GM13977 (cell line): ENCODE measurements around the gene DNMT3B.

Experiments
- DNase-seq: peaks from one replicate; pipeline ENCODE4 v3.0.0; 2012; ENCODE audit warnings: low spot score
- CTCF ChIP-seq: IDR thresholded peaks from 2 replicates; pipeline ENCODE4 v1.5.1; 2012; ENCODE audit warnings: mild to moderate bottlenecking, control low read depth; ENCODE audit not compliant: insufficient read depth; ENCODE audit errors: extremely low read depth, missing control alignments
- in situ Hi-C: fragments of 300-500 bp; cut with MboI; formaldehyde crosslinking; loops from one replicate; pipeline ENCODE4 v1.12.0; 2022; ENCODE audit warnings: low sequenced_read_pairs, low pct_unique_long_range_greater_than_20kb, mixed read lengths, inconsistent platforms; ENCODE audit not compliant: unreplicated experiment

The DNMT3B gene

GRCh38 chr20:32831982-32832381 is 69.8 kb downstream of the DNMT3B start:
- TF ChIP-seq CTCF, result no peak
- in situ Hi-C loops, result no loop called here
- no peak for DNase-seq

GRCh38 chr20:32832664-32833063 is 70.5 kb downstream of the DNMT3B start:
- DNase-seq, result no peak
- TF ChIP-seq CTCF, result no peak
- in situ Hi-C loops, result no loop called here

- TF ChIP-seq CTCF, result no peak
- in situ Hi-C loops, result no loop called here
- no peak for DNase-seq
Observed at GRCh38 chr20:32834972-32835371, 72.8 kb downstream of the DNMT3B start.

- no peak for TF ChIP-seq CTCF
- in situ Hi-C loops, result no loop called here
- DNase-seq, result no peak
Observed at GRCh38 chr20:32837157-32837556, 75.0 kb downstream of the DNMT3B start.

- no peak for DNase-seq
- in situ Hi-C loops, result no loop called here
- TF ChIP-seq CTCF, result no peak
Observed at GRCh38 chr20:32839227-32839981, 77.2 kb downstream of the DNMT3B start.

GRCh38 chr20:32839982-32840285 is 77.7 kb downstream of the DNMT3B start:
- TF ChIP-seq CTCF, result no peak
- no peak for DNase-seq
- in situ Hi-C loops, result no loop called here

- DNase-seq, result no peak
- in situ Hi-C loops, result no loop called here
Observed at GRCh38 chr20:32841174-32841573, 79.0 kb downstream of the DNMT3B start.

More at GRCh38 chr20:32841174-32841573, 79.0 kb downstream of the DNMT3B start:
- TF ChIP-seq CTCF, result no peak
